Upper lobe of left lung (tissue), 4 donors: ENCODE results near the gene URGCP.
A peak's percentile ranks its signal among the peaks of the same experiment; 100 is the strongest.

Experiments
- EP300 ChIP-seq, 4 donors: sonication (generic); formaldehyde crosslinking; IDR thresholded peaks; one replicate each; pipeline ENCODE4 v1.5.1; 2017; ENCODE audit warnings: antibody characterized with exemption in 4 of 4, control low read depth in 2 of 4
- POLR2A ChIP-seq, 4 donors: fragments of 450-650 bp; IDR thresholded peaks; one replicate each; pipeline ENCODE4 v1.5.1; 2016 to 2017; ENCODE audit warnings: antibody characterized with exemption in 4 of 4, mild to moderate bottlenecking in 2 of 4
- POLR2AphosphoS5 ChIP-seq, 2 donors: sonication (generic); formaldehyde crosslinking; IDR thresholded peaks; one replicate each; pipeline ENCODE4 v1.5.1; 2017; ENCODE audit warnings: antibody characterized with exemption in 2 of 2
- TF ChIP-seq, protein P1 (sequence below), 6 experiments: fragments of 450-650 bp in 4 of 6; fragments of 200-600 bp in 2 of 6; sonication (generic) in 2 of 6; IDR thresholded peaks; one replicate each; pipeline ENCODE4 v1.5.1; 2016 to 2019; ENCODE audit warnings: antibody characterized with exemption in 6 of 6

DNA sequence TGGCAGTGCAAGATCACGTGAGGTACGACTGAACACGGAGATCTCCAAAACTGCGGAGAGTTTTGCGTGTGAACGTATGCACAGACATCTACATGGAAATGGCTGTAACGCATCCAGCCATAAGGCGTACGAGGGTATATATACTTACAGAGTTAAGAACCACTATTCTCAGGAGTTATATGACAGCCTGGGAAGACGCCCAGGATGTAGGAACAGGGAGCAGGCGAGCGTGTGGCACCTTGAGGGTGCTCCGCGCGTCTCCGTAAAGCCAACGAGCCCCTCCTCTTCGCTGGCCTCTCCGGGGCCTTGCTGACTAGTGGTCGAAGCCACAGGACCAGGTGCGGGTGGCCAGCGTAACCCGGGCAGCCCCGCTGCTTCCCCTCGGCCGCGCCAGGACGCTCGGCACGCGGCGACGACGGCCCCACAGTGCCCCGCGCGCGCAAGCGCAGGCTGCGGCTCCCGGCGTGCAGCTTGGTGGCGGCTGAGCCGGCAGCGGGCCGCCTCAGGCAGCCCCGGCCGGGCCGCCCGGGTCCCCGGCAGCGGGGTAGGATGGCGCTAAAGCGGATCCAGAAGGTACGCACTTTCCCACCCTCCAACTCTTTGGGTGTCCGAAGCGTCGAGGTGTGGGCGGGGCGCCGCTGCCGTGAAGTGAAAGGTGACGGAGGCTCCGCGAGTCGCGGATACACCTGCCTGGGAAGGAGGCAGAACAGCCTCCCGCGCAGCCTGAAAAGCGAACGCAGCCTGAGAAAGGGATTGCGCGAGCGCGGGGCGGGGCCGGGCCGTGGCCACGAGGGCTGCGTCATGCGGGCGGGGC is 19.8 kb upstream of the URGCP start, which contains the start of gene UBE2D4:
- TF ChIP-seq, protein P1, sequence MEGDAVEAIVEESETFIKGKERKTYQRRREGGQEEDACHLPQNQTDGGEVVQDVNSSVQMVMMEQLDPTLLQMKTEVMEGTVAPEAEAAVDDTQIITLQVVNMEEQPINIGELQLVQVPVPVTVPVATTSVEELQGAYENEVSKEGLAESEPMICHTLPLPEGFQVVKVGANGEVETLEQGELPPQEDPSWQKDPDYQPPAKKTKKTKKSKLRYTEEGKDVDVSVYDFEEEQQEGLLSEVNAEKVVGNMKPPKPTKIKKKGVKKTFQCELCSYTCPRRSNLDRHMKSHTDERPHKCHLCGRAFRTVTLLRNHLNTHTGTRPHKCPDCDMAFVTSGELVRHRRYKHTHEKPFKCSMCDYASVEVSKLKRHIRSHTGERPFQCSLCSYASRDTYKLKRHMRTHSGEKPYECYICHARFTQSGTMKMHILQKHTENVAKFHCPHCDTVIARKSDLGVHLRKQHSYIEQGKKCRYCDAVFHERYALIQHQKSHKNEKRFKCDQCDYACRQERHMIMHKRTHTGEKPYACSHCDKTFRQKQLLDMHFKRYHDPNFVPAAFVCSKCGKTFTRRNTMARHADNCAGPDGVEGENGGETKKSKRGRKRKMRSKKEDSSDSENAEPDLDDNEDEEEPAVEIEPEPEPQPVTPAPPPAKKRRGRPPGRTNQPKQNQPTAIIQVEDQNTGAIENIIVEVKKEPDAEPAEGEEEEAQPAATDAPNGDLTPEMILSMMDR (IDR thresholded peaks at IDR 0.05) = peak in 4 of 6 experiments; percentile 19 to 37 (median 23)
- TF ChIP-seq POLR2A (IDR thresholded peaks at IDR 0.05) = peak; percentile 62 to 98 (median 92)
- TF ChIP-seq POLR2AphosphoS5 (IDR thresholded peaks at IDR 0.05) = peak; percentile 87 to 99
- peak in 1 of 4 donors; percentile 68 for TF ChIP-seq EP300 (IDR thresholded peaks at IDR 0.05)
